Adipose tissue (tissue), 3 donors: Measurements from ENCODE around the gene TMEM30B. TPM values are rescaled to one million over a fixed set of nuclear protein-coding genes. Genes with fewer than 3 reads are reported as not detected.
"Not testable (repeated sequence)": the region's sequence is repeated elsewhere in the genome, so short reads cannot be mapped to it uniquely, and the experiment has no call there.

Experiments
- H3K27ac ChIP-seq: one replicate; pipeline ENCODE4 v1.5.1; 2013; ENCODE audit warnings: low read depth, low read length
- WGBS, 3 donors: extraction: QIAGEN DNeasy Blood & Tissue Kit; methylation state at CpG; one replicate each; pipeline ENCODE4 v1.1.7; 2013; 5-methylcytosine and 5-hydroxymethylcytosine counted together
- polyA plus RNA-seq, 3 donors: library from polyadenylated mRNA; stranded (reverse); fragments of 200-250 nt; gene quantifications; one replicate each; pipeline ENCODE4 v1.2.3, GENCODE V29; 2013
- donor health status: healthy with polysubstance abuse.
- donor health status: Bipolar disorder and iron deficiency.
- donor health status: healthy.

The TMEM30B gene
- polyA plus RNA-seq, 3 donors: 1.6 to 14.5 (median 3.1) TPM

- no peak overlapping the region for H3K27ac ChIP-seq
- 36 to 61% (median 49%) methylated on average over 4 of the region's 4 CpGs for WGBS, 3 donors
Observed at GRCh38 chr14:61253064-61253738, 27.9 kb downstream of the TMEM30B start.

GRCh38 chr14:61252369-61253063, 28.6 kb downstream of the TMEM30B start:
- no peak overlapping the region for H3K27ac ChIP-seq
- WGBS, 3 donors: 10 to 13% (median 10%) methylated on average over 7 of the region's 7 CpGs

- H3K27ac ChIP-seq: no peak overlapping the region
- 85 to 91% (median 89%) methylated on average over 9 of the region's 9 CpGs for WGBS, 3 donors
Observed at GRCh38 chr14:61250063-61250462, 31.1 kb downstream of the TMEM30B start.

GRCh38 chr14:61247935-61248334, 33.2 kb downstream of the TMEM30B start:
- H3K27ac ChIP-seq: no peak overlapping the region
- WGBS, 3 donors: 48 to 63% (median 56%) methylated on average over 1 of the region's 1 CpG

GRCh38 chr14:61246721-61247120, 34.4 kb downstream of the TMEM30B start:
- 79 to 92% (median 86%) methylated on average over 4 of the region's 4 CpGs for WGBS, 3 donors
- no peak overlapping the region for H3K27ac ChIP-seq

- WGBS, 3 donors: 79 to 83% (median 80%) methylated on average over 9 of the region's 9 CpGs
- H3K27ac ChIP-seq: no peak overlapping the region
Observed at GRCh38 chr14:61244009-61244408, 37.1 kb downstream of the TMEM30B start.

GRCh38 chr14:61240206-61240605, 40.9 kb downstream of the TMEM30B start:
- WGBS, 3 donors: 70 to 79% (median 74%) methylated on average over 8 of the region's 8 CpGs
- no peak overlapping the region for H3K27ac ChIP-seq

GRCh38 chr14:61239285-61239684, 41.9 kb downstream of the TMEM30B start:
- not testable (repeated sequence) for H3K27ac ChIP-seq
- WGBS, 3 donors: 61 to 80% (median 64%) methylated on average over 10 of the region's 10 CpGs

GRCh38 chr14:61238611-61239245, 42.4 kb downstream of the TMEM30B start:
- WGBS, 3 donors: 71 to 77% (median 74%) methylated on average over 7 of the region's 7 CpGs
- H3K27ac ChIP-seq: no peak overlapping the region

- WGBS, 3 donors: 58 to 89% (median 71%) methylated on average over 2 of the region's 2 CpGs
- no peak overlapping the region for H3K27ac ChIP-seq
Observed at GRCh38 chr14:61234215-61234916, 46.8 kb downstream of the TMEM30B start.

- 69 to 86% (median 73%) methylated on average over 3 of the region's 3 CpGs for WGBS, 3 donors
- H3K27ac ChIP-seq: no peak overlapping the region
Observed at GRCh38 chr14:61233436-61233956, 47.6 kb downstream of the TMEM30B start.

- no peak overlapping the region for H3K27ac ChIP-seq
- WGBS, 3 donors: 85 to 90% (median 90%) methylated on average over 4 of the region's 4 CpGs
Observed at GRCh38 chr14:61231810-61232209, 49.3 kb downstream of the TMEM30B start.

- H3K27ac ChIP-seq: no peak overlapping the region
- WGBS, 3 donors: 55 to 80% (median 59%) methylated on average over 4 of the region's 4 CpGs
Observed at GRCh38 chr14:61229981-61230380, 51.2 kb downstream of the TMEM30B start.

- WGBS, 3 donors: 27 to 71% (median 68%) methylated on average over 6 of the region's 6 CpGs
- H3K27ac ChIP-seq: no peak overlapping the region
Observed at GRCh38 chr14:61229475-61229888, 51.7 kb downstream of the TMEM30B start.

GRCh38 chr14:61227884-61228591, 53.1 kb downstream of the TMEM30B start:
- H3K27ac ChIP-seq: no peak overlapping the region
- WGBS, 3 donors: 66 to 82% (median 67%) methylated on average over 6 of the region's 6 CpGs
